HG03135 (cell line): ENCODE measurements around the gene GRID2.

Experiments used
- ATAC-seq: cut with Tn5 transposase; IDR thresholded peaks from one replicate; pipeline ENCODE4 v1.9.1; 2021; ENCODE audit warnings: mild to moderate bottlenecking, moderate library complexity; ENCODE audit not compliant: unreplicated experiment

The GRID2 gene

DNA sequence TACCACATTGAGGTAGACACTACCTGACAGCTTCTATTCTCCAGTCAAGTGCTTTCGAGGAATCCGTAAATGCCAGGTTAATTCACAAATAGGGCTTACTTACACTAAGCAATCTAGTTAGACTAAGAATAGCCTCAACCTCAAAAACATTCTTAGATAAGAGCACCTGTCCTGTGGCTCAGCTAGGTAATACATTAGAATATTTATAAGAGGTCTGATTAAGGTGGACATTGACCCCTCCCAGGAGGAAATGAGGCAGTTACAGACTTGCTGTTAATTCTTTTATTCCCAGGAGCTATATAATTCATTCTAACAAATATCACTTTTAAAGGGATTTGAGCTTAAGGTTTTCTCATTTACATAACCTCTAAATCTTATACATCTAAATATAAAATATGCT lies 758.1 kb downstream of the GRID2 start:
- no peak for ATAC-seq

GRCh38 chr4:93063325-93063724 lies 759.6 kb downstream of the GRID2 start:
- ATAC-seq, result no peak

DNA sequence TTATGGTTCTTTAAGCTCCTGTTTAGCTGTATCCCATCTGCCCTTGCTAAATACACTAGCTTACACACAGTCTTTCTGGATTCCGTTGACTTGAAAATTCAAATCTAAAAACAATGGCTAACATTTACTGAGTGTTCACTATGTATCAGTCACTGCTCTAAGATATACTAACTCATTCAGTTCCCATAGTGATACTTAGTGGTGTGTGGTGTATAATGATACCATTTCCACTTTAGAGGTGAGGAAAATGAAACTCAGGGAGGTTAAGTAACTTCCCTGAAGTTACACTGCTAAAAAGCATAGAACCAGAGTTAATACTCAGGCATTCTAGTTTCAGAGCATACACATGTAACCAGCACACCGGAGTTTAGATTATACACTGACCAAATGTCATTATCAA lies 762.0 kb downstream of the GRID2 start:
- no peak for ATAC-seq

DNA sequence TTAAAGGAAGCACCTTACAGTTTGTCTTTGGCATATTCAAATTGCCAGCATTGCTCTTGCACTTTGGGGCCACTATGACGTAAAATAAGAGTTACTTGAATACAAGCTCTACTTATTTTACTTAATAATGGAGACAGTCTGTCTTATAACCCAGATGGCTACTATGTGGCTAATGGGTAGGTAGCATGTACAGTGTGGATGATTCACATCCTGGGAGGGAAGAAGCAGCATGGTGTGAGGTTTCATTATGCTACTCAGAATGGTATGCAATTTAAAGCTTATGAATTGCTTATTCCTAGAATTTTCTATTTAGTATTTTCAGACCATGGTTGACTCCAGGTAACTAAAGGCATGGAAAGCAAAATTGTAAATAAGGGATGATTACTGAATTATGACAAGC lies 763.0 kb downstream of the GRID2 start:
- ATAC-seq, result no peak

DNA sequence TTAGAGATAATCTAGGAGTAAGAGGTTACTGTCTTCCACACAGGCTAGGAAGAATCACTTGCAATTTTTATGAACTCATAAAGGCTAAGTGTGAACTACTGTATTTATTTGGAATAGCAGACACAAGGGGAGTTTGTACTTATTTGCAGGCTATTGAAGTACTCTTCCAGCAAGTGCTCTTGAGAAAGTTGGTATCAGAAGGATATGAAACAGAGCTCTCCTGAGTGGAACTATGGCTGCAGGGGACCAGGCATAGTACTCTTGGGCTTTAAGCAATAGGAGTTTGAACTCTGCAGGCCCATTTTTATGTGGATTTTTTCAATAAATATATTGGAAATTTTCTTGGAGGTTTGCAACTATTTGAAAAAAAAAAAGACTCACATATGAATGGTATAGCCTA lies 768.5 kb downstream of the GRID2 start:
- ATAC-seq, result no peak

DNA sequence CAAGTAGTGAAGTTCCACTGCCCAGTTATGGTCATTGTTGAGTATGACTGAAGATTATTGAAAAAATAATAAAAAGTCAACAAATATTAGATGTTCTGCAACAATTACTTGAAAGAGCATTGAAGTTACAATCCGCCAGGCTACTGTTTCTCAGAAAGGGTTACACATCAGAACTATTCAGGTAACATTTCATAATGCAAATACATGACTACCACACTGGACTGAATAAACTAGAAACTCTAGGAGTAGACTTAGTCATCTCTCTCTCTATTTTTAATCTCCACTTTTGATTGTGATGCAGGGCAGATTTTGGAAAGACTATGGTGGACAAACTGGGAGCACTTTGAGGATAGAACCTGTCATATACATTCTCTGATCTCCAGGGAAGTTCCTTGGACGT lies 776.5 kb downstream of the GRID2 start:
- no peak for ATAC-seq

DNA sequence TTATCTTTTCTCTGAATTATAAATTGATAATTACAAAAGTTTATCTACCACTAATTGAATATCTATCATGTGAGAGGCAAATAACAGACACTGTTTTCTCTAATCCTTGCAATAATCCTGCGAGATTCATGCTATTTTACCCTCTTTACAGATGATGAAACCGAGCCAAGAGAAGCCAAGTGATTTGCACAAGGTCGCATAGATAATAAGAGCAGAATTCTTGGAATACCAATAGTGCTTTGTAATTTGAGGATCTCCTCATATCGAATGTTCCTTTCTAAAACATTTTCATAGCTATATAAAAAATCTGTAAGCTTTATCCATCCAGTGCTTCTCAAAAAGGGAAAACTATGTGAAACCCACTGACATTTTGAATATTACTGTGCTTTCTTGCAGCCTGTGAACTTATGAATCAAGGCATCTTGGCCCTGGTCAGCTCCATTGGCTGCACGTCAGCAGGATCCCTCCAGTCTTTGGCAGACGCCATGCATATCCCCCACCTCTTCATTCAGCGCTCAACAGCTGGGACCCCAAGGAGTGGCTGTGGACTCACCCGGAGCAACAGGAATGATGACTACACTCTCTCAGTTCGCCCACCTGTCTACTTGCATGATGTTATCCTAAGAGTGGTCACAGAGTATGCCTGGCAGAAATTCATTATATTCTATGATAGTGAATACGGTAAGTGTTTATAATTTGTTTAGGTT lies 781.0 kb downstream of the GRID2 start:
- no peak for ATAC-seq

GRCh38 chr4:93086356-93086755 lies 782.6 kb downstream of the GRID2 start:
- no peak for ATAC-seq

GRCh38 chr4:93092765-93093164 lies 789.0 kb downstream of the GRID2 start:
- no peak for ATAC-seq

DNA sequence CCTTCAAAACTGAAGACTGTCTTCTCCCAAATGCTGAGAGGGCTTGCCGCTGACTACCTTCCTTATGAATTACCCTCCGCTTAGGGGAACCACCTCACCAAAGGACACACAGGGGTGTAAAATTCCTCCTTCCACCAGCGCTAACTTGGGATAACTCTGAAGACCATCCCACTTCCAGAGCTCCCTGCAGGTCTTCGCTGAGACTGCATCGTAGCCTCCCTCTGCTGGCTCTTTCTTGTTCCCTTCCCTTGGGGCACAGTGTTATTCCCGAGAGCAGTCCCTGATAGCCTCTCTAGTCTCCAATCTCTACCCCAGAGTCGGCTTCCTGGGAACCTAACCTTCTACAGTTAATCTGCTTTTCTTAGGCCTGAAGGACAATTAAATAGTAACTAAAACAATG lies 799.3 kb downstream of the GRID2 start:
- ATAC-seq, result no peak

GRCh38 chr4:93116624-93117023 lies 812.9 kb downstream of the GRID2 start:
- ATAC-seq, result no peak

GRCh38 chr4:93127489-93127888 lies 823.7 kb downstream of the GRID2 start:
- no peak for ATAC-seq

DNA sequence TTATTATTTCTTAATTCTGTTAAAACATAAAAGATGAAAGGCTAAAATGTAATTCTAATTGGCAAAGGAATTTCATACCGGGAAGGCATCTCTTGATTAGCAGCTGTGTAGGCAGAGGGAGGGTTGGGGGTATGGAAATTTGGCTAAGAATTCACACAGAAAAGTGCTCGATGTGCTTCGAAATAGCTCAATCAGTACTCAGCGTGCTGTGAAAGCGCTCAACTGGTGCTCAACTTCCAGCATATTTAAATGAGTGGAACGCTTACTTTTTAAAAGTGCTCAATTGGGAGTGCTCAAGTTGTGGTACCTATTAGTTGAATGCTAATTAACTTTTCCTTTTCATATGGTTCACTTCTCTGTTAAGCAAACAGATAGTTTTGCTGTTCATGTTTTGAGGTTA lies 828.9 kb downstream of the GRID2 start:
- ATAC-seq, result no peak

- ATAC-seq, result no peak
These were observed 835.4 kb downstream of the GRID2 start for GRCh38 chr4:93139118-93139517.

GRCh38 chr4:93143902-93144301 lies 840.1 kb downstream of the GRID2 start:
- ATAC-seq, result no peak

DNA sequence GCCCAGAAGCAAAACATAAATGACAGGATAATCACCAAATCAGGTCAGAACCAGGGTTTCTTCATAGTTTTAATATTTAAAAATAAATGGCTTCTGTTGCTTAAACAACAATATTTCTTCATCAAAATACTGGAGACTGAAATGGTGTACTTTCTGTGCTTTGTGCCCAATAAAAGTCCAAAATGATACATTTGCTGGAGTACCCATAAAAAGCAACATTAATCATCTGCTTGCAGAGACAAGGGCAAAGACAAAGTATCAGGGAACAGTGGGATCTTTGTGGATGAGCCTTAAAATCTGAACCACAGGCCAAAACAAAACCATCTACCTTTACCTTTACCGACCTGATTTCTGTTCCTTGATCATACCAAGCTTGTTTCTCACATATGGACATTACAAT lies 840.9 kb downstream of the GRID2 start:
- ATAC-seq, result no peak

DNA sequence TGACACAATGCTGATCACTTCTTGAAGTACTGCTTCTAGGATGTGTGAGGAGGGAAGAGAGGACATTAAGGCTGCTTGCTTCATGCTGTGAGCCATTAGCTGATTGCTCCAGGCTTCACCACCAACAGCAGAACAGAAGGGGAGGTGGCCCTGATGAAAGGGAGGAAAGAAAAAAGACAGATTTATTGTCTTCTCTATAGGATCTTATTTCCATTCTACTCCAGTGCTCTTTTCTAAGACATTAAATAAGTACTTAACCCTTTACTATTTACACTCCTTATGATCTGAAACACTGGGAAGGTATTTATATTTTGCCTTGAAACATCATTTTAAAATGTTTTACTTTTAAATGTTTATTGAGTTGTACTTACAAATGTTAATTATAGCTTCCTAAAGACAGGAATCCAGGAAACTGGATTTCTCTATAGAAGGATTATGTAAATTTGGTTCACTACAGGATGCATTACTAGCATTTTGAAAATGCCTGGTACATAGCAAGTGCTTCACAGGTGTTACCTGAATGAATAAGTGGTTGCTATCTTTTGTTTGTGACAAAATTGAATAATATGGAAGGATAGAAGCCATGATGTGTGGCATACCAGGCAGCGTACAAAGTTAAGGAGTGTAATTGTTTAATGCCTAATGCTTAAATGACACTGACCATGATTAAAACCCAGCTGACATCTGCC lies 843.9 kb downstream of the GRID2 start:
- no peak for ATAC-seq

DNA sequence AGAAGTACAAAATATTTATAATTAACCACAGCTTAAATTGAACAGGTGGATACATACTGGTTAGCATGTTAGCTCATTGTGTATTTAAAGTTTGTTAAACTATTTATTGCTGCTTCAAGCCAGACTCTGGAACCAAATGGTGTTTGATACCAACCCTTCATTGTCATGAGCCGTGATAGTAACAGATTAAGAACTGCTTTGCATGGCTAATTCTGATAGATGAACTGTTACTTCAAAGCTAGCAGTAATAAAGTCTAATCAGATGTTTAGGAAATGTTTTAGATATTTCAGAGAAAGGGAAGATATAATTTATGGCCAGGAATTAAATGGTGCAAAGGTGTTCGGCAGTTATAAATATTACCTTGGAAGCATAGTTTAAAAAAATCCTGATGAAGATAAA lies 848.7 kb downstream of the GRID2 start:
- ATAC-seq, result no peak

DNA sequence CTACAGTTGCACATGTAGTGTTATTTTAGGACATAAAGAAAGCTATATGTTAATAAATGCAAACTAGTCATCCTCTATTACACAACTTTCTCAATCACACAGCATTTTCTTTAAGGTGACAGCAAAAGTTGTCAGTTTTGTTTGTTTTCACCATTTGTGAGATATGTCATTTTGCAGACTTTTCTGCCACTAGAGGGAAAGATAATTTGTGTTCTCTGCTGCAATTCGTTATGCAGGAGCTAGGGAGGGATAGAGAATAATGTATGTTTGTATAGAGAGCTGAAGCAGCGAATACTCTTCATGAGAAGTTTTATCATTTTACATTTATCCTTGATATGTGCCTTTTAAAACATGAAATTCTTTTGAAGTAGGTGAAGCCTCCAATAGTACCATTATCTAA lies 854.2 kb downstream of the GRID2 start:
- ATAC-seq, result no peak

DNA sequence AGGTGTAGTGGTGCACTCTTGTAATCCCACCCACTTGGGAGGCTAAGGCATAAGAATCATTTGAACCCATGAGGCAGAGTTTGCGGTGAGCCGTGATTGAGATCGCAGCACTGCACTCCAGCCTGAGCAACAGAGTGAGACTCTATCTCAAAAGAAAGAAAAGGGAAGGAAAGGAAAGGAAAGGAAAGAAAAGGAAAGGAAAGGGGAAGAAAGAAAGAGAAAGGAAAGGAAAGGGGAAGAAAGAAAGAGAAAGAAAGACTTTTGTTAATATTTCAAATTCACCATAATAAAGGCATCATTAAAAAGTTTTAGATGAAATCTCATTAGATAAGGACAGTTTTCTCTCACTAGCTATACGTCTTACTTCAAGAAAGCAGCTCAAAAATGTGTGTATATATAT lies 864.3 kb downstream of the GRID2 start:
- no peak for ATAC-seq

- ATAC-seq, result no peak
These were observed 866.2 kb downstream of the GRID2 start for GRCh38 chr4:93169966-93170365.

- no peak for ATAC-seq
These were observed 870.8 kb downstream of the GRID2 start for GRCh38 chr4:93174598-93174997.

DNA sequence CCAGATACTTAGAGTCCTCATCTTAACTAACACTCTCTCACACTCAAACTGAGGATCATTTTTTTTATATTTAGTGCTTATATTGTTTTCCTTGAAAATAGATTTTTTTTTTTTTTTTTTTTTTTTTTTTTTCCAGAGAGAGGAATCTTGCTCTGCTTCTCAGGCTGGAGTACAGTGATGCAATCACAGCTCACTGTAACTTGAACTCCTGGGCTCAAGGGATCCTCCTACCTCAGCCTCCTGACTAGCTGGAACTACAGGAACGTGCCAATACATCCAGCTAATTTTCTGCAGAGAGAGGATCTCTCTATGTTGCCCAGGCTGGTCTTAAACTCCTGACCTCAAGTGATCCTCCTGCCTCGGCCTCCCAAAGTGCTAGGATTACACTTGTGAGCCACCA lies 874.5 kb downstream of the GRID2 start:
- no peak for ATAC-seq
